Measurements from ENCODE around the gene ATP1B1. TPM values are rescaled to one million over a fixed set of nuclear protein-coding genes. Genes with fewer than 3 reads are reported as not detected.
"Not testable (repeated sequence)": the region's sequence is repeated elsewhere in the genome, so short reads cannot be mapped to it uniquely, and the experiment has no call there.

Gene ATP1B1

GRCh38 chr1:169175461-169175860 is 69.0 kb downstream of the ATP1B1 start:
- Histone ChIP-seq H2AK5ac (ENCODE audit: low read length, severe bottlenecking) (no peak overlapping the region), H2BK12ac (ENCODE audit: low read length in 2 of 2) (no peak overlapping the region), H3K4me2 (ENCODE audit: low read length, poor library complexity, severe bottlenecking) (no peak overlapping the region), H3K23ac (ENCODE audit: low read length in 2 of 2) (no peak overlapping the region), H2BK5ac (ENCODE audit: low read depth, low read length, poor library complexity, severe bottlenecking) (no peak overlapping the region), H4K91ac (ENCODE audit: low read length) (no peak overlapping the region), H3K36me3 (ENCODE audit: control insufficient read depth in 1 of 2, insufficient read depth in 2 of 2, low read depth in 1 of 2, low read length in 2 of 2) (no peaks in the 10 kb centered on the region), H3K9me3 (ENCODE audit: control insufficient read depth, low read length) (no peaks in the 10 kb centered on the region), H3K4me3 (ENCODE audit: insufficient read depth in 1 of 2, low read depth in 1 of 2, low read length in 2 of 2) (no peak overlapping the region), H3K9ac (ENCODE audit: low read length) (no peak overlapping the region), H3K4me1 (ENCODE audit: control insufficient read depth, insufficient read depth, low read depth, low read length) (no peaks in the 10 kb centered on the region), H3K27ac (ENCODE audit: low read length, poor library complexity, severe bottlenecking) (no peak overlapping the region), H2BK15ac (ENCODE audit: low read depth, poor library complexity, severe bottlenecking) (no peak overlapping the region), H3K14ac (ENCODE audit: low read length in 2 of 2) (no peak overlapping the region), H2AFZ (ENCODE audit: low read depth, low read length) (no peak overlapping the region), H2BK120ac (ENCODE audit: low read depth, low read length) (no peak overlapping the region), H3K27me3 (ENCODE audit: control insufficient read depth in 1 of 2, insufficient read depth in 1 of 2, low read length in 2 of 2) (no peaks in the 10 kb centered on the region), H4K8ac (ENCODE audit: low read length) (no peak overlapping the region), H3K79me1 (replicated peaks; ENCODE audit: low read length, poor library complexity, severe bottlenecking) (peaks cover 5% of the 10 kb centered on the region), H3K4ac (ENCODE audit: low read depth in 1 of 2, low read length in 2 of 2) (no peak overlapping the region), H3K18ac (ENCODE audit: low read depth in 1 of 2, low read length in 2 of 2) (no peak overlapping the region)
- no peak for DNase-seq
- 67% methylated on average over 1 of the region's 2 CpGs for WGBS

- 98% methylated on average over 2 of the region's 3 CpGs for WGBS
- not testable (repeated sequence) for H3K9ac ChIP-seq (ENCODE audit: low read length); H2AFZ ChIP-seq (ENCODE audit: low read depth, low read length); H3K23ac ChIP-seq (ENCODE audit: low read length in 2 of 2); H2AK5ac ChIP-seq (ENCODE audit: low read length, severe bottlenecking); H3K36me3 ChIP-seq (ENCODE audit: control insufficient read depth in 1 of 2, insufficient read depth in 2 of 2, low read depth in 1 of 2, low read length in 2 of 2); H3K27ac ChIP-seq (ENCODE audit: low read length, poor library complexity, severe bottlenecking); DNase-seq; H3K4ac ChIP-seq (ENCODE audit: low read depth in 1 of 2, low read length in 2 of 2); H3K79me1 ChIP-seq (replicated peaks; ENCODE audit: low read length, poor library complexity, severe bottlenecking); H2BK5ac ChIP-seq (ENCODE audit: low read depth, low read length, poor library complexity, severe bottlenecking); H2BK15ac ChIP-seq (ENCODE audit: low read depth, poor library complexity, severe bottlenecking); H2BK12ac ChIP-seq (ENCODE audit: low read length in 2 of 2); H3K4me3 ChIP-seq (ENCODE audit: insufficient read depth in 1 of 2, low read depth in 1 of 2, low read length in 2 of 2); H3K4me2 ChIP-seq (ENCODE audit: low read length, poor library complexity, severe bottlenecking); H4K91ac ChIP-seq (ENCODE audit: low read length); H3K9me3 ChIP-seq (ENCODE audit: control insufficient read depth, low read length); H3K4me1 ChIP-seq (ENCODE audit: control insufficient read depth, insufficient read depth, low read depth, low read length); H4K8ac ChIP-seq (ENCODE audit: low read length); H3K14ac ChIP-seq (ENCODE audit: low read length in 2 of 2); H2BK120ac ChIP-seq (ENCODE audit: low read depth, low read length); H3K18ac ChIP-seq (ENCODE audit: low read depth in 1 of 2, low read length in 2 of 2); H3K27me3 ChIP-seq (ENCODE audit: control insufficient read depth in 1 of 2, insufficient read depth in 1 of 2, low read length in 2 of 2)
Measured at GRCh38 chr1:169179431-169179830, 72.9 kb downstream of the ATP1B1 start.

GRCh38 chr1:169180174-169180573 is 73.7 kb downstream of the ATP1B1 start:
- Histone ChIP-seq H2AFZ (ENCODE audit: low read depth, low read length) (no peak overlapping the region), H2BK12ac (ENCODE audit: low read length in 2 of 2) (no peak overlapping the region), H4K91ac (ENCODE audit: low read length) (no peak overlapping the region), H3K9ac (ENCODE audit: low read length) (no peak overlapping the region), H2BK15ac (ENCODE audit: low read depth, poor library complexity, severe bottlenecking) (no peak overlapping the region), H3K4me2 (ENCODE audit: low read length, poor library complexity, severe bottlenecking) (no peak overlapping the region), H3K9me3 (ENCODE audit: control insufficient read depth, low read length) (no peaks in the 10 kb centered on the region), H3K23ac (ENCODE audit: low read length in 2 of 2) (no peak overlapping the region), H3K27me3 (ENCODE audit: control insufficient read depth in 1 of 2, insufficient read depth in 1 of 2, low read length in 2 of 2) (no peaks in the 10 kb centered on the region), H3K14ac (ENCODE audit: low read length in 2 of 2) (no peak overlapping the region), H3K4ac (ENCODE audit: low read depth in 1 of 2, low read length in 2 of 2) (no peak overlapping the region), H3K27ac (ENCODE audit: low read length, poor library complexity, severe bottlenecking) (no peak overlapping the region), H2BK120ac (ENCODE audit: low read depth, low read length) (no peak overlapping the region), H3K36me3 (ENCODE audit: control insufficient read depth in 1 of 2, insufficient read depth in 2 of 2, low read depth in 1 of 2, low read length in 2 of 2) (no peaks in the 10 kb centered on the region), H2AK5ac (ENCODE audit: low read length, severe bottlenecking) (no peak overlapping the region), H3K4me3 (ENCODE audit: insufficient read depth in 1 of 2, low read depth in 1 of 2, low read length in 2 of 2) (no peak overlapping the region), H3K18ac (ENCODE audit: low read depth in 1 of 2, low read length in 2 of 2) (no peak overlapping the region), H2BK5ac (ENCODE audit: low read depth, low read length, poor library complexity, severe bottlenecking) (no peak overlapping the region), H3K79me1 (replicated peaks; ENCODE audit: low read length, poor library complexity, severe bottlenecking) (peaks cover 2% of the 10 kb centered on the region), H4K8ac (ENCODE audit: low read length) (no peak overlapping the region), H3K4me1 (ENCODE audit: control insufficient read depth, insufficient read depth, low read depth, low read length) (no peaks in the 10 kb centered on the region)
- DNase-seq: no peak
- 83% methylated on average over 3 of the region's 3 CpGs for WGBS

Small RNA genes lying within 50 kb of the gene (small RNA-seq; reads per million reads assigned to genes)
- gene RNA5SP66 (ENCODE audit: low read depth): not detected

All from mesenchymal stem cell (in vitro differentiated cells and primary cell).